Epithelial cell of esophagus (primary cell): ENCODE data around the gene ZNF354C.

Source experiments
- DNase-seq: peaks from one replicate; pipeline ENCODE4 v3.0.0; 2010; ENCODE audit warnings: low read depth
- H3K4me3 ChIP-seq: 2 replicates; pipeline ENCODE4 v1.5.1; 2011; ENCODE audit warnings: mild to moderate bottlenecking, low read length, control low read depth
- TF ChIP-seq, protein P1 (sequence below): IDR thresholded peaks from 2 replicates; pipeline ENCODE4 v1.5.1; 2011; ENCODE audit warnings: low read depth, mild to moderate bottlenecking, low read length, control low read depth, inconsistent platforms; ENCODE audit not compliant: insufficient read depth; ENCODE audit errors: missing control alignments

Gene ZNF354C

DNA sequence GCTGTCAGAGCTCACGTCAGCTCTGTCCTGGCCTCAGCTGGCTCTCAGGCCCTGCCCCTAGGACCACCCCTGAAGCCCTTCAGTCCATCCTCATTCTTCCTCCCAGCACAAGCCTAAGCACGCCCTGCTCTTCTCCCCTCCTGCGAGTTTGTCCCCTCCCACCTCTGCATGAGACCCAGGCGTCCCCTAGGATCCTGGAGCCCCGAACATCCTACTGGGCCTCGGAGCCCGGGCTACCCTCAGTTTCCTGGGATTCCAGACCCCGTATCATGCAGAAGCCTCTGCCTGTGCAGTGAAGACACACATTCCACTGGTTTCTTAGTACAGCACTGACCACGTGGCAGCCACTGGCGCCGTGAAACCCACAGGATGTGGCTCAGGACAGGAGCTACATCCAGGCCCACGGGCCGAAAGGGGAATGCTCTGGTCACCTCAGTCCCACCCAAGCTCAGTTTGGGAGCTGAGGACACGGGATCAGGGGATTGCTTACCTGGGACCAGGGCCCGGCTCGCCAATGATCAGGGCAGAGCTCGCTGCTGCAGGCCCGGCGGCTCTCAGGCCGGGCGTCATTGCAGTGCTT, 64.2 kb downstream of the ZNF354C start:
- no peak for DNase-seq
- TF ChIP-seq, protein P1, sequence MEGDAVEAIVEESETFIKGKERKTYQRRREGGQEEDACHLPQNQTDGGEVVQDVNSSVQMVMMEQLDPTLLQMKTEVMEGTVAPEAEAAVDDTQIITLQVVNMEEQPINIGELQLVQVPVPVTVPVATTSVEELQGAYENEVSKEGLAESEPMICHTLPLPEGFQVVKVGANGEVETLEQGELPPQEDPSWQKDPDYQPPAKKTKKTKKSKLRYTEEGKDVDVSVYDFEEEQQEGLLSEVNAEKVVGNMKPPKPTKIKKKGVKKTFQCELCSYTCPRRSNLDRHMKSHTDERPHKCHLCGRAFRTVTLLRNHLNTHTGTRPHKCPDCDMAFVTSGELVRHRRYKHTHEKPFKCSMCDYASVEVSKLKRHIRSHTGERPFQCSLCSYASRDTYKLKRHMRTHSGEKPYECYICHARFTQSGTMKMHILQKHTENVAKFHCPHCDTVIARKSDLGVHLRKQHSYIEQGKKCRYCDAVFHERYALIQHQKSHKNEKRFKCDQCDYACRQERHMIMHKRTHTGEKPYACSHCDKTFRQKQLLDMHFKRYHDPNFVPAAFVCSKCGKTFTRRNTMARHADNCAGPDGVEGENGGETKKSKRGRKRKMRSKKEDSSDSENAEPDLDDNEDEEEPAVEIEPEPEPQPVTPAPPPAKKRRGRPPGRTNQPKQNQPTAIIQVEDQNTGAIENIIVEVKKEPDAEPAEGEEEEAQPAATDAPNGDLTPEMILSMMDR = no peak
- H3K4me3 ChIP-seq = no peak overlapping the region

DNA sequence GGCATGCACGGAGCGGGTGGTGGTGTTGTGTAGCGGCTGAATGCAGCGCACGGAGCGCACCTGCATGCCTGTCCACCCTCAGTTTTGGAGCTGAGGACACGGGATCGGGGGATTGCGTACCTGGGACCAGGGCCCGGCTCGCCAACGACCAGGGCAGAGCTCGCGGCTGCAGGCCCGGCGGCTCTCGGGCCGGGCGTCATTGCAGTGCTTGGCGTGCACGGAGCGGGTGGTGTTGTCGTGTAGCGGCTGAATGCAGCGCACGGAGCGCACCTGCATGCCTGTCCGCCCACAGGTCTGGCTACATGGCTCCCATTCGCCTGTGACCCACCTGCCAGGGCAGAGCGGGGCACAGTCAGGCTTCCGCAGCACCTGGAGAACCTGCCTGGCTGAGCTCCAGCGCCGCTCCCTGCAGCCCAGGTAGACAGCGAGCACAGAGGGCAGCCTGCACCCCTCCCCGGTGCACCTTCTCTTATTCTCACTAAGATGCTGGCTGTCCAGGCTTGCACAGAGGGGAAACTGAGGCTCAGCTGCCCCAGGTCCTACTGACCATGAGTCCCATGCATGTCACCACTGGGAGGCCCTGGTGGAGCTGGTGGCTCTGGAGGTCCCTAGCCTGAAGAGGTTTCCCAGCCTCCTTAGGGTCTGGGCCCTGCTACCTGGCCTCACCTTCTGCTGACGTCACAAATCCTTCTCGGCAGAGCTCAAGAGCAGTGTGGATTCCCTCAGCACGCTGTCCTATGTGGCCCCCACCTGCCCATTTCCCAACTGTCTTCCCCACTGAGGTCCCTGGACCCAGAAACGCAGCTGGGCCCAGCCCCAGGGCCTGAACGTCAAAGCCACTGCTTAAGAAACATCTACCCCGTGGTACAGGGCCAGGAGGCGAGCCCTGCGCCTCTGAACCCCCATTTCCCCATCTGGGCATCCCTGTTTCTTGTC, 64.9 kb downstream of the ZNF354C start:
- no peak for DNase-seq
- no peak overlapping the region for H3K4me3 ChIP-seq
- TF ChIP-seq, protein P1 = no peak

DNA sequence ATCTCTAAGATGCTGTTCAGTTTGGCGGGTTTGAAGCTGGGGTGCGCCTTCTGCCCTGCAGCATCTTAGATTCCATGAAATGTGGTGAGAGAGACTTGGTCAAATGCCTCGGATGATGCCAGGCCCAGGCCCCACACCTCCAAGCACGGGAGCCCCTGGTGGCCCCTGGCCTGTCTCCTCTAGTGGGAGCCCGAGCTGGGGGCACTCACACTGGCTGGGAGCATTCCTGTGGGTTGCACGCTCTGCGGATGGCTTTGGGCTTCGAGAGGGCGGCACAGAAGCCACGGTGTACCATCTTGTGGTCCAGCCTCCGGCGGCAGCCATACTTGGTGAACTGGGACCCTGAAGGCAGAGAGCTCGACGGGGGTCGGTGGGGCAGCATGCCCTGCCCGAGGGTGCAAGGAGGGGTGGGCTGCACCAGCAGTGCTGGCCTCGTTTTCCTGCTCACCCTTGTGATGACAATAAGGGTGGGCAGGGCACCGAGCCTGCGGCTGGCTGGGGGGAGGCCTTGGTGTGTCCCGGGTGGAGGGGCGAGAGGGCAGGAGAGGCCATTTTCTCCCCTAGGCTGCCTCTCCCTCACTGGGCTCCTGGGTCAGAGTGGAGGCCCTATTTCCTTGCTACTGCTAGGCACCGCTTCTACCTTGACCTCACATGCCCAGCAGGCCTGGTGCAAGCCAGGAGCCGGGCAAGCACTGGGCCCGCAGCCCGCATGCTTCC, 65.8 kb downstream of the ZNF354C start:
- TF ChIP-seq, protein P1 = no peak
- DNase-seq = no peak
- no peak overlapping the region for H3K4me3 ChIP-seq

DNA sequence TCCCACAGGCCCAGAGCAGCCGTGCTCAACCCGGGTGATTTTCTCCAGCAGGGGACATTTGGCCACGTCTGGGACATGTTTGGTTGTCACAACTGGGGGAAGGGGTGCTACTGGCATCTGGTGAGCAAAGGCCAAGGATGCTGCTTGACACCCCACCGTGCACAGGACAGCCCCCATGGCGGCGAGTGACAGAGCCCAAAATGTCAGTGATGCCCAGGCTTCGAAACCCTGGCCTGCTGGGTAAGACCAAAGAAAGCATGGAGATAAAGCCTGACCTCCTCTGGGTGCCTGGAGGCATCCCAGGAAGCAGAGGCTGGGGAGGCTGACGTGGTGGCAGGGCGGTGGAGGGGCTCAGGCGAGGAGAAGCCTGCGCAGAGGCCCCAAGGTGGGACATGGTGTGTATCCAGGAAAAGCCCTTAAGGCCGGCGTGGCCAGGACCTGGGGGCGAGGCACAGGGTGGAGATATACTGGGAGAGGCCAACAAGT, 66.4 kb downstream of the ZNF354C start:
- TF ChIP-seq, protein P1 = no peak
- no peak for DNase-seq

DNA sequence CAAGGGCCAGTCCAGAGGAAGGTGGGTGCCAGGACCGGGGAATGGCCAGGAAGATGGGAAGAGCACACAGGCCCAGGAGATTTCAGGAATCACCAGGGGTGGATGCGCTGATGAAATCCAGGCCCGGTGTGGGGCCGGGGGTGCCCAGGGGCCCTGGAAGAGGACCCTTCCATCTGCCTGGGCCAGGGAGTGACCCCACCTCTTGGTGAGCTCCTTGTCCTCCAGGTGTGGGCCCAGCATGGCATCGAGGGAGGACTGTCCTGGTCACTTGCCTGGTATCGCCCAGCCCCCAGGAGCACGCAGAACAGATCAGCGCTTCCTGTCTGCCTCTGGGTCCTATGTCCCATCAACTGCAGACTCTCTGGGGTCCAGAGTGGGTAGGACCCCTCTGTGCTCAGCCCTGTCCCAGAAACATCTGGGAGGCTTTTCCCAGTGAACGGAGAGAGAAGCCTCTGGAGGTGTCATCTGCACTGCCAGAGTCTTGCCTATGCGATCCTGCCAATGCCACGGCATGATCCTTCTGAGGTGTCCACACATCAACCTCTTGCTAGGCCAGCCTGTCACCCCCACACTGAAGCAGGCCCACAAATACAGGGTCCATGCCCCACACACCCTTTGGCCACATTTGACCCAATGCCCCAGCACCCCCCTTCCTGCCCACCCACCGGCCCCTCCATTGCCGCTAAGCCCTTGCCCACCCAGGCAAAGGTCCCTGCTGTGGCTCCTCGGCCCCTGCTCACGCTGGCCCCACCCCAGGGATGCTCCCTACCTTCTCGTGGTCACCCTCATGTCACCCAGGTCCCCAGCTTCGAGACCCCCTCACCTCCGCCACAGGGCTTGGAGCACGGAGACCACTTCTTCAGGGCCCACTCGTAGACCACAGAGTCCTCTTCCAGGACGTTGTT, 67.2 kb downstream of the ZNF354C start:
- no peak overlapping the region for H3K4me3 ChIP-seq
- TF ChIP-seq, protein P1 = no peak

More for the DNA sequence above, 66.4 kb downstream of the ZNF354C start:
- no peak overlapping the region for H3K4me3 ChIP-seq

DNA sequence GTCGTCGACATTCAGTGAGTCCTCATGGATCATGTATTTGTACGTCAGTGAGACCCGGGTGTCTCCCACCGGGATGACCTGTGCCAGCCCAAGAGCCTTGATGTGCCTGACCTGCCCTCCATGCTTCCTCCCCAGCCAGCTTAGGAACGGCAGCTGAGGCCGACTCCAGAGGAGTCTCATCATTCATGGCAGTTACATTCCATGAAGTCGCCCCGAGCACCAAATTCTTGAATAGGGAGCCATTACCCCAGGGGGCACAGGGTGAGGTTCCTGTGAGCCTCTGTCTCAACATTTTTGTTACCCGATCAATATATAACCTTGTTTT, 67.8 kb downstream of the ZNF354C start:
- no peak overlapping the region for H3K4me3 ChIP-seq
- TF ChIP-seq, protein P1 = no peak
- no peak for DNase-seq

More for the DNA sequence above, 67.2 kb downstream of the ZNF354C start:
- no peak for DNase-seq
